Measurements from ENCODE around the gene APMAP. TPM values are rescaled to one million over a fixed set of nuclear protein-coding genes. Genes with fewer than 3 reads are reported as not detected.

APMAP gene
- total RNA-seq, 1 experiment from 2014 or later: 82.7 TPM

DNA sequence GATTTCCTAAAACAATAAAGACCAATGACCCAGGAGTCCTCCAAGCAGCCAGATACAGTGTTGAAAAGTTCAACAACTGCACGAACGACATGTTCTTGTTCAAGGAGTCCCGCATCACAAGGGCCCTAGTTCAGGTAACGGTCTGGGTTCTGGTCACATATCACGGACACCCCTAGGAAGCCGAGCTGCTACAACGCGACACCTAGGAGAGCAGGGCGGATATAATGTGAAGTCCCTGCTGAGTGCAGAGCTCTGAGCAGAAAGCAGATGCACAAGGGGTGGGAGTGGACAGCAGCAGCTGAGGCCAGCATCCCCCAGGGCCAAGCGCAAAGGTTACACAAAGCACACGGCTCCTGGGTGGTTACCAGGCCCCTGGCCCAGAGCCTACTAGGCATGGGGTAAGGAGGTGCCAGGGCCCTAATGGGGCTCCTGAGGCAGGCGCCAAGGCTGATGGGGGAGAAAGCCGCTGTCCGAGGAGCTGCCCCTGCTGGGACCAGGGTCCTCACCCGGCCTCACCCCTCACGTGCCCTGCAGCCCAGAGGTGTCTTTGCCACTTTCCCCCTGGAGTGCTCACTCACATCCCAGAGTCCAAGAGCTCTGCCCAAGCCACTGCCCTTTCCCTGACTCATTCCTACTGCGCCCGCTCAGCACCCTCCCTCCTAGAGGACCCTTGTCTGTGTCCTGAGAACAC is 35.1 kb downstream of the APMAP start:
- intact Hi-C loops (cut with micrococcal nuclease): no loop called here
- no peak overlapping the region for H2AFZ ChIP-seq (ENCODE audit: low read depth, low read length, poor library complexity, severe bottlenecking)
- no TSS peak for BruUV-seq (replicated peaks)
- no peak overlapping the region for H3K4me3 ChIP-seq (replicated peaks in 1 of 2; ENCODE audit: low read depth in 1 of 2, low read length in 2 of 2)
- no peaks in the 10 kb centered on the region for H3K4me1 ChIP-seq (ENCODE audit: control insufficient read depth in 1 of 2, insufficient read depth in 2 of 2, low read length in 2 of 2)
- POLR2A ChIA-PET: no interaction called here
- H4K20me1 ChIP-seq (ENCODE audit: insufficient read depth): no peaks in the 10 kb centered on the region
- no peaks in the 10 kb centered on the region for H3K9me2 ChIP-seq (ENCODE audit: insufficient read depth)
- H3K9me3 ChIP-seq (ENCODE audit: control insufficient read depth in 1 of 2, insufficient read depth in 1 of 2, low read depth in 1 of 2, low read length in 2 of 2): no peaks in the 10 kb centered on the region
- H3K79me2 ChIP-seq (ENCODE audit: insufficient read depth, low read length): no peaks in the 10 kb centered on the region
- RAD21 ChIA-PET (ENCODE audit: low non-redundant PET in 1 of 2, low total read pairs in 2 of 2, uncharacterized antibody in 2 of 2, unreplicated experiment in 2 of 2): no interaction called here
- H3K36me3 ChIP-seq (ENCODE audit: control insufficient read depth in 1 of 2, insufficient read depth in 2 of 2, low read length in 2 of 2): peaks cover under 1 to 10% of the 10 kb centered on the region in 2 experiments; a peak in 3 of 4 replicates
- CTCF ChIA-PET: no interaction called here
- H3K27ac ChIP-seq (ENCODE audit: low read depth, low read length): no peak overlapping the region
- no peak overlapping the region for H3K9ac ChIP-seq (ENCODE audit: low read length)
- no peaks in the 10 kb centered on the region for H3K27me3 ChIP-seq (ENCODE audit: insufficient read depth, low read length)
- ATAC-seq (no peak), DNase-seq (ENCODE audit: low read depth, low spot score) (no peak)
- H3K4me2 ChIP-seq (ENCODE audit: low read length): no peak overlapping the region
- TF ChIP-seq ZNF274 (IDR thresholded peaks at IDR 0.05; ENCODE audit: low read depth, low read length) (no peak), ZFX (IDR thresholded peaks at IDR 0.05) (no peak), ATF3 (IDR thresholded peaks at IDR 0.05) (no peak), FOSL1 (IDR thresholded peaks at IDR 0.05; ENCODE audit: low read depth) (no peak)

- ChIA-PET CTCF (no interaction called here), RAD21 (ENCODE audit: low non-redundant PET in 1 of 2, low total read pairs in 2 of 2, uncharacterized antibody in 2 of 2, unreplicated experiment in 2 of 2) (interaction anchor here in 1 of 2 experiments (0.6 kb wide), 1 partner anchor 383 kb away, joined by 4 read pairs; no protein-coding TSS in a partner anchor)
- no TSS peak for BruUV-seq (replicated peaks)
Measured at GRCh38 chr20:24956001-24956841, 36.3 kb downstream of the APMAP start.

More at GRCh38 chr20:24956001-24956841, 36.3 kb downstream of the APMAP start:
- H3K27me3 ChIP-seq (ENCODE audit: insufficient read depth, low read length): no peaks in the 10 kb centered on the region
- peaks cover 0 to 4% of the 10 kb centered on the region in 2 experiments; a peak in 1 of 4 replicates for H3K36me3 ChIP-seq (ENCODE audit: control insufficient read depth in 1 of 2, insufficient read depth in 2 of 2, low read length in 2 of 2)
- H3K9ac ChIP-seq (ENCODE audit: low read length): no peak overlapping the region
- H2AFZ ChIP-seq (ENCODE audit: low read depth, low read length, poor library complexity, severe bottlenecking): no peak overlapping the region
- no peak for DNase-seq (ENCODE audit: low read depth, low spot score)
- no peaks in the 10 kb centered on the region for H3K4me1 ChIP-seq (ENCODE audit: control insufficient read depth in 1 of 2, insufficient read depth in 2 of 2, low read length in 2 of 2)
- no peak overlapping the region for H3K27ac ChIP-seq (ENCODE audit: low read depth, low read length)
- H3K9me2 ChIP-seq (ENCODE audit: insufficient read depth): no peaks in the 10 kb centered on the region
- TF ChIP-seq YY1 (IDR thresholded peaks at IDR 0.05; ENCODE audit: extremely low read depth, insufficient replicate concordance, low read depth, low read length) (no peak), ELF1 (IDR thresholded peaks at IDR 0.05; ENCODE audit: borderline replicate concordance, low read depth) (no peak), EZH2 (IDR thresholded peaks at IDR 0.05) (no peak), POLR2A (IDR thresholded peaks at IDR 0.05; ENCODE audit: borderline replicate concordance, extremely low read depth, insufficient read depth, insufficient read length) (no peak), SP1 (IDR thresholded peaks at IDR 0.05; ENCODE audit: low read depth) (no peak), POLR2AphosphoS5 (IDR thresholded peaks at IDR 0.05; ENCODE audit: low read depth, low read length) (no peak)
- TF ChIP-seq, protein P1, sequence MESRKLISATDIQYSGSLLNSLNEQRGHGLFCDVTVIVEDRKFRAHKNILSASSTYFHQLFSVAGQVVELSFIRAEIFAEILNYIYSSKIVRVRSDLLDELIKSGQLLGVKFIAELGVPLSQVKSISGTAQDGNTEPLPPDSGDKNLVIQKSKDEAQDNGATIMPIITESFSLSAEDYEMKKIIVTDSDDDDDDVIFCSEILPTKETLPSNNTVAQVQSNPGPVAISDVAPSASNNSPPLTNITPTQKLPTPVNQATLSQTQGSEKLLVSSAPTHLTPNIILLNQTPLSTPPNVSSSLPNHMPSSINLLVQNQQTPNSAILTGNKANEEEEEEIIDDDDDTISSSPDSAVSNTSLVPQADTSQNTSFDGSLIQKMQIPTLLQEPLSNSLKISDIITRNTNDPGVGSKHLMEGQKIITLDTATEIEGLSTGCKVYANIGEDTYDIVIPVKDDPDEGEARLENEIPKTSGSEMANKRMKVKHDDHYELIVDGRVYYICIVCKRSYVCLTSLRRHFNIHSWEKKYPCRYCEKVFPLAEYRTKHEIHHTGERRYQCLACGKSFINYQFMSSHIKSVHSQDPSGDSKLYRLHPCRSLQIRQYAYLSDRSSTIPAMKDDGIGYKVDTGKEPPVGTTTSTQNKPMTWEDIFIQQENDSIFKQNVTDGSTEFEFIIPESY (IDR thresholded peaks at IDR 0.05; ENCODE audit: extremely low read depth, insufficient replicate concordance, low read length): no peak
- no peak overlapping the region for H3K4me3 ChIP-seq (replicated peaks in 1 of 2; ENCODE audit: low read depth in 1 of 2, low read length in 2 of 2)
- no peaks in the 10 kb centered on the region for H4K20me1 ChIP-seq (ENCODE audit: insufficient read depth)
- no peaks in the 10 kb centered on the region for H3K9me3 ChIP-seq (ENCODE audit: control insufficient read depth in 1 of 2, insufficient read depth in 1 of 2, low read depth in 1 of 2, low read length in 2 of 2)
- POLR2A ChIA-PET: no interaction called here
- H3K4me2 ChIP-seq (ENCODE audit: low read length): no peak overlapping the region
- no peaks in the 10 kb centered on the region for H3K79me2 ChIP-seq (ENCODE audit: insufficient read depth, low read length)
- intact Hi-C loops (cut with micrococcal nuclease): no loop called here
- ATAC-seq: no peak
